ENCODE results near the gene RND3. TPM values are rescaled to one million over a fixed set of nuclear protein-coding genes. Genes with fewer than 3 reads are reported as not detected.

Gene RND3
- total RNA-seq, 3 donors from 2014 or later: 42.2 to 80.1 (median 57.5) TPM

DNA sequence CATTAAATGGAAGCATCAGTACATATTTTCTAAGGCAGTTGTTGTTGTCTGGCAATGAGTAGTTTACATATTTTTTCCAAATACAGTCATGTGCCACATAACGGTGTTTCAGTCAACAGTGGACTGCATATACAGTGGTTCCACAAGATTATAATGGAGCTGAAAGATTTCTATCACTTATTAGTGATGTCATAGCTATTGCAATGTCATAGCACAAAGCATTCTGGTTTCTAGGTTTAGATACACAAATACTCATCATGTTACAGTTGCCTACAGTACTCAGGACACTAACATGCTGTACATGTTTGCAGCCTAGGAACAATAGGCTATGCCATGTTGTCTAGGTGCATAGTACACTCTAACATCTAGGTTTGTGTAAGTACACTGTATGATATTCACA, 45.0 kb downstream of the RND3 start:
- no peak for TF ChIP-seq CTCF (IDR thresholded peaks at IDR 0.05)
- Histone ChIP-seq H3K9me3 (no peaks in the 10 kb centered on the region), H3K4me3 (no peak overlapping the region), H3K4me1 (ENCODE audit: low read depth) (no peaks in the 10 kb centered on the region), H3K36me3 (ENCODE audit: low read depth) (no peaks in the 10 kb centered on the region)
- intact Hi-C loops (cut with DNase I, micrococcal nuclease): no loop called here
- no peak for DNase-seq
- ATAC-seq: no peak

- H3K4me3 ChIP-seq: no peak overlapping the region
- H3K9me3 ChIP-seq: no peaks in the 10 kb centered on the region
- no peaks in the 10 kb centered on the region for H3K4me1 ChIP-seq (ENCODE audit: low read depth)
- no peaks in the 10 kb centered on the region for H3K36me3 ChIP-seq (ENCODE audit: low read depth)
- TF ChIP-seq CTCF (IDR thresholded peaks at IDR 0.05): no peak
- intact Hi-C loops (cut with DNase I, micrococcal nuclease): no loop called here
- no peak for DNase-seq
- no peak for ATAC-seq
Measured at GRCh38 chr2:150441784-150442183, 45.7 kb downstream of the RND3 start.

DNA sequence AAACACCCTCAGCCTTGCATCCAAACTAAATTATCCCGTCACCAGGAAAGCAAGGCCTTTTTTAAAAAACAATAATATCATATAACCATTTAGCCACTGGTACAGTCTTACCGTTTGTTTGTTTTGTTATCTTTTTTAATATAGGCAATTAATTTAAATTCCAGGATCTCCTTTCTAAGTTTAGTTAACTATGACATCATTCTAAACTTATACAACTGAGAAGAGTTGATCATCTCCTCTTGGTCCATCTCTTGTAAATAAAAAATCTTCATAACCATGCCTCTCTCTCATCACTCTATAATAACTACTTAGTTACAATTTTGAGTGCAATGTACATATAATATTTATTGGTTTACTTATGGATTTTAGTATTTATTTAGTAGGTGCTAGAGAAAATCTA, 46.2 kb downstream of the RND3 start:
- DNase-seq: no peak
- intact Hi-C loops (cut with DNase I, micrococcal nuclease): no loop called here
- Histone ChIP-seq H3K9me3 (no peaks in the 10 kb centered on the region), H3K4me3 (no peak overlapping the region), H3K36me3 (ENCODE audit: low read depth) (no peaks in the 10 kb centered on the region), H3K4me1 (ENCODE audit: low read depth) (no peaks in the 10 kb centered on the region)
- no peak for TF ChIP-seq CTCF (IDR thresholded peaks at IDR 0.05)
- no peak for ATAC-seq

DNA sequence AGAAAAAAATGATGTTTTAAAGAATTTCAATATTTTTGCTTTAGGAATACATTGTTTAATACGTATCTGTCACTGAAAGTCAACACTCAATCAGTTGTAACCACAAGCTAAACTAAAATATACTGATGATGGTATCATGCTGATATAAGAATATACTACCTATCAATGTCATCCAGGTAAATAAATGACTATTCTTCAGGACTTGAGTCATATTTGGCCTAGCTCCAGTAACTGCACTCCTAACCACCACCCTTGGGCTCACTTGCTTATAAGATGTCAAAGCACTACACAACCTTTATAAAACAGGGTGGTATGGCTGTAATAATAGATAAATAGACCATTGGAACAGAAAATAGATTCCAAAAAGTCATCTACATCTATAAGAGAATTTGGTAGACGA, 48.8 kb downstream of the RND3 start:
- no peak for ATAC-seq
- intact Hi-C loops (cut with DNase I, micrococcal nuclease): no loop called here
- no peak for TF ChIP-seq CTCF (IDR thresholded peaks at IDR 0.05)
- Histone ChIP-seq H3K36me3 (ENCODE audit: low read depth) (no peaks in the 10 kb centered on the region), H3K9me3 (no peaks in the 10 kb centered on the region), H3K4me1 (ENCODE audit: low read depth) (no peaks in the 10 kb centered on the region), H3K4me3 (no peak overlapping the region)
- DNase-seq: no peak

DNA sequence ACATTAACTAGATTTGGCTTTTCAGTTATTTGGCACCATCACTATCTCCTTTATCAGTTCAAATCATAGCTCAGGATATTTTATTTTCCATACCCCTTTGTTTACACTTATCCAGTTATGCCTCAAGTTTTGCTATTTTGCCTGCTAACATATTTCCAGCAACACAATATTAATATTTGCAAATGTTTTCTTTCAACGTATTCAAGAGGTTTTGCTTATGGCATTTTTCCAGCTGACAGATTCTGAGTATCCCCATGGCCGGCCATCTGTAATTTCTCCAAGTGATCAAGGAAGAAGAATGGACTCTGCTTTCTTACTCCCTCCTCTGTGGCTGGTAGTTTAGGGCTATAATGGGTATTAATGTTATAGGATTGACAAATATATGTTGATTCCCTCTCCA, 49.4 kb downstream of the RND3 start:
- ATAC-seq (no peak), DNase-seq (no peak)
- Histone ChIP-seq H3K4me3 (no peak overlapping the region), H3K36me3 (ENCODE audit: low read depth) (no peaks in the 10 kb centered on the region), H3K9me3 (no peaks in the 10 kb centered on the region), H3K4me1 (ENCODE audit: low read depth) (no peaks in the 10 kb centered on the region)
- TF ChIP-seq CTCF (IDR thresholded peaks at IDR 0.05): no peak
- intact Hi-C loops (cut with DNase I, micrococcal nuclease): no loop called here

GRCh38 chr2:150432312-150432625, 55.2 kb downstream of the RND3 start:
- no peak for TF ChIP-seq CTCF (IDR thresholded peaks at IDR 0.05)
- ATAC-seq (no peak), DNase-seq (no peak)
- Histone ChIP-seq H3K4me1 (ENCODE audit: low read depth) (no peaks in the 10 kb centered on the region), H3K4me3 (no peak overlapping the region), H3K9me3 (no peaks in the 10 kb centered on the region), H3K36me3 (ENCODE audit: low read depth) (no peaks in the 10 kb centered on the region)
- intact Hi-C loops (cut with DNase I, micrococcal nuclease): no loop called here

All from mucosa of descending colon (tissue), 3 donors.